Mesenchymal stem cell (in vitro differentiated cells and primary cell): ENCODE results near the gene CIDEC.

Experiments
- DNase-seq: peaks from one replicate; pipeline ENCODE4 v3.0.0-alpha.2; 2013
- H2AFZ ChIP-seq: one replicate; pipeline ENCODE4 v1.6.1; 2013; ENCODE audit warnings: low read depth, mild to moderate bottlenecking, control low read depth, inconsistent platforms, low read length, moderate library complexity
- H2AK5ac ChIP-seq: 2 replicates; pipeline ENCODE4 v1.6.1; 2013; ENCODE audit warnings: low read length, moderate library complexity, mild to moderate bottlenecking, inconsistent platforms; ENCODE audit not compliant: severe bottlenecking
- H2BK120ac ChIP-seq: one replicate; pipeline ENCODE4 v1.6.1; 2013; ENCODE audit warnings: low read depth, mild to moderate bottlenecking, inconsistent platforms, low read length, moderate library complexity
- H2BK12ac ChIP-seq, 2 experiments: one replicate each; pipeline ENCODE4 v1.6.1; 2013; ENCODE audit warnings: inconsistent platforms in 2 of 2, low read length in 2 of 2, mild to moderate bottlenecking in 2 of 2, moderate library complexity in 2 of 2, control low read depth in 1 of 2
- H2BK15ac ChIP-seq: one replicate; pipeline ENCODE4 v1.6.1; 2013; ENCODE audit warnings: mild to moderate bottlenecking, low read depth, inconsistent platforms; ENCODE audit not compliant: poor library complexity, severe bottlenecking
- H2BK5ac ChIP-seq: 2 replicates; pipeline ENCODE4 v1.6.1; 2013; ENCODE audit warnings: low read depth, mild to moderate bottlenecking, low read length, control low read depth, inconsistent platforms; ENCODE audit not compliant: poor library complexity, severe bottlenecking
- H3K14ac ChIP-seq, 2 experiments: one replicate each; pipeline ENCODE4 v1.6.1; 2013; ENCODE audit warnings: inconsistent platforms in 2 of 2, low read length in 2 of 2, control low read depth in 1 of 2, mild to moderate bottlenecking in 1 of 2, moderate library complexity in 1 of 2
- H3K18ac ChIP-seq, 2 experiments: one replicate each; pipeline ENCODE4 v1.6.1; 2013; ENCODE audit warnings: inconsistent platforms in 2 of 2, low read length in 2 of 2, control low read depth in 1 of 2, low read depth in 1 of 2, mild to moderate bottlenecking in 1 of 2
- H3K23ac ChIP-seq, 2 experiments: one replicate each; pipeline ENCODE4 v1.6.1; 2013; ENCODE audit warnings: inconsistent platforms in 2 of 2, low read length in 2 of 2, mild to moderate bottlenecking in 2 of 2, moderate library complexity in 2 of 2, control low read depth in 1 of 2
- H3K27ac ChIP-seq: 2 replicates; pipeline ENCODE4 v1.5.1; 2013; ENCODE audit warnings: mild to moderate bottlenecking, moderate library complexity, low read length, control low read depth, inconsistent platforms; ENCODE audit not compliant: poor library complexity, severe bottlenecking
- H3K27me3 ChIP-seq, 2 experiments: 2 replicates each; pipeline versions ENCODE4 v1.6.1 to v1.7.0; 2013; ENCODE audit warnings: low read length in 2 of 2, mild to moderate bottlenecking in 2 of 2, moderate library complexity in 2 of 2, control low read depth in 1 of 2, inconsistent platforms in 1 of 2; ENCODE audit not compliant: control insufficient read depth in 1 of 2, insufficient read depth in 1 of 2
- H3K36me3 ChIP-seq, 2 experiments: 2 replicates each; pipeline versions ENCODE4 v1.6.1 to v1.7.0; 2013; ENCODE audit warnings: low read length in 2 of 2, control low read depth in 1 of 2, inconsistent platforms in 1 of 2, low read depth in 1 of 2, mild to moderate bottlenecking in 1 of 2; ENCODE audit not compliant: insufficient read depth in 2 of 2, control insufficient read depth in 1 of 2
- H3K4ac ChIP-seq, 2 experiments: one replicate each; pipeline ENCODE4 v1.6.1; 2013; ENCODE audit warnings: inconsistent platforms in 2 of 2, low read length in 2 of 2, mild to moderate bottlenecking in 2 of 2, moderate library complexity in 2 of 2, control low read depth in 1 of 2, low read depth in 1 of 2
- H3K4me1 ChIP-seq: 2 replicates; pipeline ENCODE4 v1.6.1; 2013; ENCODE audit warnings: low read depth, low read length, control low read depth; ENCODE audit not compliant: control insufficient read depth, insufficient read depth
- H3K4me2 ChIP-seq: 2 replicates; pipeline ENCODE4 v1.6.1; 2013; ENCODE audit warnings: low read length, mild to moderate bottlenecking, inconsistent platforms; ENCODE audit not compliant: poor library complexity, severe bottlenecking
- H3K4me3 ChIP-seq, 2 experiments: 2 replicates each; pipeline versions ENCODE4 v1.5.1 to v1.7.0; 2013; ENCODE audit warnings: low read length in 2 of 2, mild to moderate bottlenecking in 2 of 2, control low read depth in 1 of 2, low read depth in 1 of 2; ENCODE audit not compliant: insufficient read depth in 1 of 2
- H3K79me1 ChIP-seq: replicated peaks from 2 replicates; pipeline ENCODE4 v1.6.1; 2013; ENCODE audit warnings: mild to moderate bottlenecking, control low read depth, low read length, inconsistent platforms; ENCODE audit not compliant: poor library complexity, severe bottlenecking
- H3K9ac ChIP-seq: 2 replicates; pipeline ENCODE4 v1.7.0; 2013; ENCODE audit warnings: mild to moderate bottlenecking, low read length, moderate library complexity
- H3K9me3 ChIP-seq: 2 replicates; pipeline ENCODE4 v1.7.0; 2013; ENCODE audit warnings: mild to moderate bottlenecking, low read length; ENCODE audit not compliant: control insufficient read depth
- H4K8ac ChIP-seq: one replicate; pipeline ENCODE4 v1.6.1; 2013; ENCODE audit warnings: inconsistent platforms, mild to moderate bottlenecking, low read length, moderate library complexity
- H4K91ac ChIP-seq: one replicate; pipeline ENCODE4 v1.6.1; 2013; ENCODE audit warnings: mild to moderate bottlenecking, low read length, inconsistent platforms
- WGBS: methylation state at CpG from one replicate; pipeline ENCODE4 v1.1.7; 2013; ENCODE audit warnings: mixed read lengths; 5-methylcytosine and 5-hydroxymethylcytosine counted together

Gene CIDEC

DNA sequence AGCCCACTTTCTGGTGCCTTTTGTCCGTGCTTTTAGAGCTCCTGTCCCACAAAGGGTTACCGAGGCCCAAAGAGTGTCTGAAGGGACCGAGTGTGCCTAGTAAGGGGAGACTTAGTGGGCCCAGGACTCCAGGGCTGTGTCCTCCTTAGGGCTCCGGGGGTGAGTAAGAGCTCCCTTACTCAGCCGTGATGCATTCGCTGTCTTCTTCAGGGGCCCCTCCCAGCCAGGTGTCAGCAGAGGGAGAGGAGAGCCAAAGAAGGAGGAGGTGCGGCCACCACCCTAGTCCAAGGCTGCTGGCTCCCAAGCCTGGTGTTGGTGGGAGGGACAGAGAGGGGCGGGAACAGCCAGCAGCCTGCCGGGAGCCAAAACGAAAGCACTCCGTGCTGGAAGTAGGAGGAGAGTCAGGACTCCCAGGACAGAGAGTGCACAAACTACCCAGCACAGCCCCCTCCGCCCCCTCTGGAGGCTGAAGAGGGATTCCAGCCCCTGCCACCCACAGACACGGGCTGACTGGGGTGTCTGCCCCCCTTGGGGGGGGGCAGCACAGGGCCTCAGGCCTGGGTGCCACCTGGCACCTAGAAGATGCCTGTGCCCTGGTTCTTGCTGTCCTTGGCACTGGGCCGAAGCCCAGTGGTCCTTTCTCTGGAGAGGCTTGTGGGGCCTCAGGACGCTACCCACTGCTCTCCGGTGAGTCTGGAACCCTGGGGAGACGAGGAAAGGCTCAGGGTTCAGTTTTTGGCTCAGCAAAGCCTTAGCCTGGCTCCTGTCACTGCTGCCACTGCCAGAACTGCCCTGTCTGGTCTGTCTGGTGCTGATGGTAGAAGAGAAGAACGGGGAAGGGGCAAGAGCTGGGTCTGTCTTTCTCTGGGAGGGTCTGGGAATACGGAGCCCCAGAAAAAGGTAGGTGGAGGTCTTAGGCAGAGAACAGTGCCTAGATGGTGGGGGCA lies 37.0 kb upstream of the CIDEC start, which contains the start of gene IL17RC:
Gene IL17RC, plus strand, starts transcription at position 365 of the 947 bp plus-strand sequence. Its CDS starts 218 bp downstream, at position 583.
- peak within 1 kb of the TSS; percentile 46 for H2AFZ ChIP-seq
- peak within 1 kb of the TSS; percentile 95 to 97 for H3K18ac ChIP-seq
- peak; percentile 92 for DNase-seq
- peak within 1 kb of the TSS; percentile 94 for H4K91ac ChIP-seq
- H3K36me3 ChIP-seq: peaks cover 10 to 11% of the 10 kb centered on the region in 2 experiments
- H3K27ac ChIP-seq: peak within 1 kb of the TSS; percentile 63
- peak within 1 kb of the TSS; percentile 91 for H3K9ac ChIP-seq
- H2BK5ac ChIP-seq: no peak within 1 kb of the TSS
- peak within 1 kb of the TSS; percentile 99 for H4K8ac ChIP-seq
- no peaks in the 10 kb centered on the region for H3K27me3 ChIP-seq
- WGBS: 17% methylated on average over 17 of the region's 19 CpGs
- peak within 1 kb of the TSS; percentile 79 to 94 for H3K4ac ChIP-seq
- H3K9me3 ChIP-seq: no peaks in the 10 kb centered on the region
- H2AK5ac ChIP-seq: peak within 1 kb of the TSS; percentile 46
- peaks cover 15% of the 10 kb centered on the region for H3K79me1 ChIP-seq
- peak within 1 kb of the TSS; percentile 94 for H2BK120ac ChIP-seq
- H3K4me3 ChIP-seq: peak within 1 kb of the TSS; percentile 76 to 82
- H3K23ac ChIP-seq: peak within 1 kb of the TSS in 1 of 2 experiments; percentile 60
- H2BK12ac ChIP-seq: peak within 1 kb of the TSS; percentile 7 to 88
- peak within 1 kb of the TSS; percentile 86 for H2BK15ac ChIP-seq
- H3K14ac ChIP-seq: peak within 1 kb of the TSS in 1 of 2 experiments; percentile 44
- H3K4me1 ChIP-seq: peaks cover 43% of the 10 kb centered on the region
- peak within 1 kb of the TSS; percentile 86 for H3K4me2 ChIP-seq

DNA sequence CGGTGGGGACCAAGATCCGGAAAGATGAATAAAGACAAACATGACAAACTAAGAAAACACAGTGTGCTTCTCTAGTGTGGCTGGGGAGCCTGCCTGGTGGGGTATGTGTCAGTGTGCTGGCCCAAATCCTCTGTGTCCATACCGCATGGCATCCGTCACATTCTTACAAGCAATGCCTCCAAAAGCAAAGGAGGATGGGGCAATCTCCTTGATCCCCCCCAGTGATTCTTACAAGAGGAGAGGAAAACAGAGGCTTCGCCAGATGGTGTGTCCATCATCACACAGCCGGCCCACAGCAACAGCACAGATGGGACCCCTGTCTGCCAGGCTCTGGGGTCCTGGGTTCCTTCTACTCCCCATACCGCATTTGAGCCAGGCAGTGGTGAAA lies 36.3 kb upstream of the CIDEC start:
- Histone ChIP-seq H3K27ac (peak overlapping the region; percentile 62), H3K9me3 (no peaks in the 10 kb centered on the region), H2BK5ac (no peak overlapping the region), H2AK5ac (peak overlapping the region; percentile 46), H3K27me3 (no peaks in the 10 kb centered on the region), H3K4me2 (peak overlapping the region; percentile 63), H3K4me1 (peaks cover 47% of the 10 kb centered on the region), H4K8ac (peak overlapping the region; percentile 4), H2BK120ac (peak overlapping the region; percentile 74), H3K23ac (no peak overlapping the region), H3K14ac (peak overlapping the region in 1 of 2 experiments; percentile 44), H4K91ac (peak overlapping the region; percentile 12), H2BK12ac (peak overlapping the region; percentile 7 to 88), H2AFZ (peak overlapping the region; percentile 29), H3K36me3 (peaks cover 10 to 11% of the 10 kb centered on the region in 2 experiments), H3K4ac (peak overlapping the region; percentile 9 to 92), H3K79me1 (peaks cover 15% of the 10 kb centered on the region), H3K18ac (peak overlapping the region; percentile 2 to 94), H2BK15ac (no peak overlapping the region), H3K9ac (peak overlapping the region; percentile 91), H3K4me3 (peak overlapping the region in 1 of 2 experiments; percentile 82)
- 51% methylated on average over 7 of the region's 7 CpGs for WGBS
- DNase-seq: peak; percentile 57

DNA sequence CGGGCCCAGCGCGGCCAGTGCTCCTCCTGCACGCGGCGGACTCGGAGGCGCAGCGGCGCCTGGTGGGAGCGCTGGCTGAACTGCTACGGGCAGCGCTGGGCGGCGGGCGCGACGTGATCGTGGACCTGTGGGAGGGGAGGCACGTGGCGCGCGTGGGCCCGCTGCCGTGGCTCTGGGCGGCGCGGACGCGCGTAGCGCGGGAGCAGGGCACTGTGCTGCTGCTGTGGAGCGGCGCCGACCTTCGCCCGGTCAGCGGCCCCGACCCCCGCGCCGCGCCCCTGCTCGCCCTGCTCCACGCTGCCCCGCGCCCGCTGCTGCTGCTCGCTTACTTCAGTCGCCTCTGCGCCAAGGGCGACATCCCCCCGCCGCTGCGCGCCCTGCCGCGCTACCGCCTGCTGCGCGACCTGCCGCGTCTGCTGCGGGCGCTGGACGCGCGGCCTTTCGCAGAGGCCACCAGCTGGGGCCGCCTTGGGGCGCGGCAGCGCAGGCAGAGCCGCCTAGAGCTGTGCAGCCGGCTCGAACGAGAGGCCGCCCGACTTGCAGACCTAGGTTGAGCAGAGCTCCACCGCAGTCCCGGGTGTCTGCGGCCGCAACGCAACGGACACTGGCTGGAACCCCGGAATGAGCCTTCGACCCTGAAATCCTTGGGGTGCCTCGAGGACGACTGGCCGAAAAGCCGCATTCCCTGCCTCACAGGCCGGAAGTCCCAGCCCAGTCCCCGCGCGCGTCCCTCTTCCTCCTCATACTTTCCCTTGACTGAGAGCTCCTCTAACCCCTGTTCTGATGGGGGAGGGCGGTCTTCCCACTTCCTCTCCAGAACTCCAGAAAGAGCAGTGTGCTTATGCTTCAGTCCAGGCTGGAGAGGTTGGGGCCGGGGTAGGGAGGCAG lies 35.4 kb upstream of the CIDEC start:
- H3K4me1 ChIP-seq: peaks cover 48% of the 10 kb centered on the region
- peak overlapping the region; percentile 76 to 81 for H3K4me3 ChIP-seq
- under 1% methylated on average over 62 of the region's 99 CpGs for WGBS
- peak; percentile 76 for DNase-seq
- peak overlapping the region; percentile 94 for H4K91ac ChIP-seq
- H3K36me3 ChIP-seq: peaks cover 7 to 9% of the 10 kb centered on the region in 2 experiments
- H3K27ac ChIP-seq: peak overlapping the region; percentile 63
- H2BK15ac ChIP-seq: peak overlapping the region; percentile 91
- peak overlapping the region; percentile 38 to 51 for H2BK12ac ChIP-seq
- H2BK5ac ChIP-seq: no peak overlapping the region
- no peak overlapping the region for H2AK5ac ChIP-seq
- peak overlapping the region; percentile 80 for H2AFZ ChIP-seq
- H3K9ac ChIP-seq: peak overlapping the region; percentile 82
- H3K18ac ChIP-seq: peak overlapping the region; percentile 95 to 97
- peak overlapping the region; percentile 74 for H3K4me2 ChIP-seq
- peak overlapping the region; percentile 49 to 79 for H3K14ac ChIP-seq
- peaks cover 13% of the 10 kb centered on the region for H3K79me1 ChIP-seq
- no peak overlapping the region for H3K23ac ChIP-seq
- H4K8ac ChIP-seq: peak overlapping the region; percentile 99
- peak overlapping the region; percentile 74 for H2BK120ac ChIP-seq
- H3K4ac ChIP-seq: peak overlapping the region; percentile 49 to 94
- H3K27me3 ChIP-seq: no peaks in the 10 kb centered on the region
- H3K9me3 ChIP-seq: no peaks in the 10 kb centered on the region
